Measurements from ENCODE around the gene DCTN1.

Gene DCTN1

GRCh38 chr2:74328573-74328972 is 51.5 kb downstream of the DCTN1 start:
- Histone ChIP-seq H3K27me3 (ENCODE audit: control insufficient read depth, insufficient read depth, low read length, poor library complexity, severe bottlenecking) (no peaks in the 10 kb centered on the region), H3K36me3 (ENCODE audit: control insufficient read depth, insufficient read depth, low read length) (no peaks in the 10 kb centered on the region)
- WGBS, 2 experiments, result 91 to 94% methylated on average over 2 of the region's 2 CpGs

DNA sequence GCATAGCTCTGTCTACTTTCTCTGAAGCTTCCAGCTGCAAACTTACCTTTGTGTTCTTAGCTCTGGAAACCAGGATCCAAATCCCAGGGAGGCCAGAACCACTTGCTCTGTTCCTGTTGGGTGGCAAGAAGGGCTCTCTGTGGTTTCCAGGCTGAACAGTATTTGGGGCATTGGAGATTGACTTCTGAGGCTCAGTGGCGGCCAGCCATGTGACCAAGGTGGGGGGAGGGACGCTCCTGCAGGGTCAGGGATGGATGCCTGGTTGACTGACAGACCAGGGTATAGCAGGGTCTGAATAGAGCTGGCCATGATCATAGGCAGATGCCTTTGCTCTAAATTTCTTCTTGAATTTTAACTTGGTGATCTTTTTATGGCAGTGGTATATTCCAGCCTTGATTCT is 52.0 kb downstream of the DCTN1 start:
- Histone ChIP-seq H3K27me3 (ENCODE audit: control insufficient read depth, insufficient read depth, low read length, poor library complexity, severe bottlenecking) (no peaks in the 10 kb centered on the region), H3K9me3 (ENCODE audit: control insufficient read depth, low read length) (no peaks in the 10 kb centered on the region), H3K27ac (ENCODE audit: insufficient read depth, low read depth, low read length, poor library complexity, severe bottlenecking) (no peak overlapping the region), H3K4me1 (ENCODE audit: control insufficient read depth, insufficient read depth, low read length) (peaks cover 13% of the 10 kb centered on the region), H3K4me3 (ENCODE audit: insufficient read depth, low read depth, low read length) (no peak overlapping the region), H3K36me3 (ENCODE audit: control insufficient read depth, insufficient read depth, low read length) (no peaks in the 10 kb centered on the region)
- WGBS, 2 experiments, result 27 to 31% methylated on average over 2 of the region's 2 CpGs

More at GRCh38 chr2:74328573-74328972, 51.5 kb downstream of the DCTN1 start:
- Histone ChIP-seq H3K4me3 (ENCODE audit: insufficient read depth, low read depth, low read length) (no peak overlapping the region), H3K9me3 (ENCODE audit: control insufficient read depth, low read length) (no peaks in the 10 kb centered on the region), H3K27ac (ENCODE audit: insufficient read depth, low read depth, low read length, poor library complexity, severe bottlenecking) (no peak overlapping the region), H3K4me1 (ENCODE audit: control insufficient read depth, insufficient read depth, low read length) (peaks cover 13% of the 10 kb centered on the region)

- no peak overlapping the region for H3K4me3 ChIP-seq (ENCODE audit: insufficient read depth, low read depth, low read length)
- H3K9me3 ChIP-seq (ENCODE audit: control insufficient read depth, low read length), result no peaks in the 10 kb centered on the region
- H3K27me3 ChIP-seq (ENCODE audit: control insufficient read depth, insufficient read depth, low read length, poor library complexity, severe bottlenecking), result no peaks in the 10 kb centered on the region
- 89% methylated on average over 1 of the region's 1 CpG; no CpG with 5 or more reads in 1 of the 2 experiments for WGBS, 2 experiments
- H3K36me3 ChIP-seq (ENCODE audit: control insufficient read depth, insufficient read depth, low read length), result no peaks in the 10 kb centered on the region
- H3K27ac ChIP-seq (ENCODE audit: insufficient read depth, low read depth, low read length, poor library complexity, severe bottlenecking), result no peak overlapping the region
- H3K4me1 ChIP-seq (ENCODE audit: control insufficient read depth, insufficient read depth, low read length), result peaks cover 13% of the 10 kb centered on the region
These were observed 52.5 kb downstream of the DCTN1 start for GRCh38 chr2:74327627-74328026.

GRCh38 chr2:74327199-74327598 is 52.9 kb downstream of the DCTN1 start:
- no peaks in the 10 kb centered on the region for H3K27me3 ChIP-seq (ENCODE audit: control insufficient read depth, insufficient read depth, low read length, poor library complexity, severe bottlenecking)
- peaks cover 13% of the 10 kb centered on the region for H3K4me1 ChIP-seq (ENCODE audit: control insufficient read depth, insufficient read depth, low read length)
- WGBS, 2 experiments, result 47 to 49% methylated on average over 5 of the region's 5 CpGs
- H3K36me3 ChIP-seq (ENCODE audit: control insufficient read depth, insufficient read depth, low read length), result no peaks in the 10 kb centered on the region
- no peak overlapping the region for H3K4me3 ChIP-seq (ENCODE audit: insufficient read depth, low read depth, low read length)
- no peak overlapping the region for H3K27ac ChIP-seq (ENCODE audit: insufficient read depth, low read depth, low read length, poor library complexity, severe bottlenecking)
- H3K9me3 ChIP-seq (ENCODE audit: control insufficient read depth, low read length), result no peaks in the 10 kb centered on the region

DNA sequence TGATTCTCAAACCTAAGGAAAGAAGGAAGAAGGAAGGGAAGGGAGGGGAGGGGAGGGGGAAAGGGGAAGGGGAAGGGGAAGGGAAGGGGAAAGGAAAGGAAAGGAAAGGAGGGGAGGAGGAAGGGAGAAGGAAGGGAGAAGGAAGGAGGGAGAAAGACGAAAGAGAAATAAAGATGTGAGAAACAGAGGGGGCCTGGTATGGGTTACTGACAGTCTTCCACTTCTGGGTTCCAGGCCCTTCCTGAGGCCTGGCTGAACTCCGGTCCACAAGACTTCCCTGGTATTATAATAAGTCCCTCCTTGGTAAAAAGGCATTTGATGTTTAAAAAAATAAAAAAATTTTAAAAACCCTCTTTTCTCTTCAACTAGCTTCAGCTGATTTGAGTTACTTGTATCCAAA is 54.3 kb downstream of the DCTN1 start:
- Histone ChIP-seq H3K4me1 (ENCODE audit: control insufficient read depth, insufficient read depth, low read length) (peaks cover 13% of the 10 kb centered on the region), H3K27ac (ENCODE audit: insufficient read depth, low read depth, low read length, poor library complexity, severe bottlenecking) (no peak overlapping the region), H3K4me3 (ENCODE audit: insufficient read depth, low read depth, low read length) (no peak overlapping the region), H3K27me3 (ENCODE audit: control insufficient read depth, insufficient read depth, low read length, poor library complexity, severe bottlenecking) (no peaks in the 10 kb centered on the region), H3K9me3 (ENCODE audit: control insufficient read depth, low read length) (no peaks in the 10 kb centered on the region), H3K36me3 (ENCODE audit: control insufficient read depth, insufficient read depth, low read length) (no peaks in the 10 kb centered on the region)
- 91 to 94% methylated on average over 1 to 2 of the region's 2 CpGs for WGBS, 2 experiments

DNA sequence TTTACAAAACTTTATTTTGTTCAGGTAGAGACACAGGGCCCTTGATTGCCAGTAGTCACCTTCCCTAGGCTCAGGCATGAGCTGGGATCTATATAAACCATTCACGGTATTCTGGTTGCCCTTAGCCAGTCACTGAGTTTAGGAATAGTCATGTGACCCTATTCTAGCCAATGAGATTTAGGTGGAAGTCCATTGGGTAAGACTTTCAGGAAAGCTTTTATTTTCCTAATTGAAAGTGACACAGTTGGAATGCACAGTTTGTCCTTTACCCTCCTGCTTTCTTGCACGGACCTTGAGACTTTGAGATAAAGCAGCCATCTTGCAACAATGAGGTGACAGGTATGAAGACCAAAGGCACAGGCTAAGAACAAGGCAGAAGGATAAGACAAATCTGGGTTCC is 58.4 kb downstream of the DCTN1 start:
- no peaks in the 10 kb centered on the region for H3K9me3 ChIP-seq (ENCODE audit: control insufficient read depth, low read length)
- no peaks in the 10 kb centered on the region for H3K27me3 ChIP-seq (ENCODE audit: control insufficient read depth, insufficient read depth, low read length, poor library complexity, severe bottlenecking)
- WGBS, 2 experiments, result 92 to 94% methylated on average over 2 of the region's 2 CpGs
- no peak overlapping the region for H3K4me3 ChIP-seq (ENCODE audit: insufficient read depth, low read depth, low read length)
- no peaks in the 10 kb centered on the region for H3K4me1 ChIP-seq (ENCODE audit: control insufficient read depth, insufficient read depth, low read length)
- H3K27ac ChIP-seq (ENCODE audit: insufficient read depth, low read depth, low read length, poor library complexity, severe bottlenecking), result no peak overlapping the region
- no peaks in the 10 kb centered on the region for H3K36me3 ChIP-seq (ENCODE audit: control insufficient read depth, insufficient read depth, low read length)

GRCh38 chr2:74317701-74318100 is 62.4 kb downstream of the DCTN1 start:
- no peaks in the 10 kb centered on the region for H3K36me3 ChIP-seq (ENCODE audit: control insufficient read depth, insufficient read depth, low read length)
- H3K27me3 ChIP-seq (ENCODE audit: control insufficient read depth, insufficient read depth, low read length, poor library complexity, severe bottlenecking), result no peaks in the 10 kb centered on the region
- no peaks in the 10 kb centered on the region for H3K4me1 ChIP-seq (ENCODE audit: control insufficient read depth, insufficient read depth, low read length)
- no peak overlapping the region for H3K4me3 ChIP-seq (ENCODE audit: insufficient read depth, low read depth, low read length)
- H3K27ac ChIP-seq (ENCODE audit: insufficient read depth, low read depth, low read length, poor library complexity, severe bottlenecking), result no peak overlapping the region
- no peaks in the 10 kb centered on the region for H3K9me3 ChIP-seq (ENCODE audit: control insufficient read depth, low read length)

DNA sequence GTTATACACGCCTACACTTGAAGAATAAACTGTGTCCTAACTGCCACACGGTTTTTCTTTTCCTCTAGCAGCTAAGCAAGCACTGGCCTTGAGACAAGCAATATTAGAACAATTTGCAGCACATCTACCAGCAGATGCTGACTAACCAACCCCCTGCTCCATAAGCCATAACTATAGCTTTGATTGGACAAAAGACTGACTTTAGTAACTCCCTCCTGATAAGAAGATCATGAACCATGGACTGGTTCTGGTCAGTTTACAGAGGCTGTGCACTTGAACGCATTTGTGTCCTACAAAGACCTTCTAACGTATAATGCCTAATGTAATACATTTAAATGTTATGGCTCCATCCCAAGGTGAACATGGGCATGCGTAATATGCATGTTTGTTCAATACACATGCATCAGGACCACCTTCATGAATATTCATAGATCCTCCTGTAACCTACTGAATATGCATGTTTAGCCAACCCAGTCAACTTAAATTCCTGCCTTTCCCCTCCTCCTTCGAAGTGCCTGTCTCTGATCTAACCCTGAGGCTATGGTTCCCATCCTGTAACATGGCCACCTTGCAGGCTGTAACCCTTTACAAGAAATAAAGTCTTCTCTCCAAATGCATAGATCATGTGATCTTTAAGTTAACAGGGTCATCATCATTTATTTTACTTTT is 63.4 kb downstream of the DCTN1 start:
- H3K27ac ChIP-seq (ENCODE audit: insufficient read depth, low read depth, low read length, poor library complexity, severe bottlenecking), result no peak overlapping the region
- no peaks in the 10 kb centered on the region for H3K36me3 ChIP-seq (ENCODE audit: control insufficient read depth, insufficient read depth, low read length)
- 73 to 80% methylated on average over 6 of the region's 6 CpGs for WGBS, 2 experiments
- H3K4me3 ChIP-seq (ENCODE audit: insufficient read depth, low read depth, low read length), result no peak overlapping the region
- no peaks in the 10 kb centered on the region for H3K9me3 ChIP-seq (ENCODE audit: control insufficient read depth, low read length)
- no peaks in the 10 kb centered on the region for H3K27me3 ChIP-seq (ENCODE audit: control insufficient read depth, insufficient read depth, low read length, poor library complexity, severe bottlenecking)
- H3K4me1 ChIP-seq (ENCODE audit: control insufficient read depth, insufficient read depth, low read length), result no peaks in the 10 kb centered on the region

DNA sequence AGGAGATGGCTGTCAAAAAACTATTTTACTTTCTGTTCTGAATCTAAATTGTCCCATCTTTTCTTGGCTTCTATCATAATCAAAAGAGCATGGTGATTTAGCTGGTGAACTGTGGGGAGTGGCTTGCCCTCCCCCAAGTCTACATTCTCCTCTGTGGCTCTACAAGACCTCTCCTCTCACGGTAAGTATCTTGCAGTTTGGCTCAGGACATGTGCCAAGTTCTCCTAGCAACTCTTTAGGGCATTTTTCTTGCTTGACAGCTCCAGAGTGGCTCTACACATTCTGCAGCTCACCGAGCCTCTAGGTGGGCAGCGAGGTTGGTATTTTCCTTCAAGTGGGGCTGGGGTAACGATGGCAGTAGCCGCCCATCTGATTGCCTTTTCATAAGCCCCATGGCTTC is 66.0 kb downstream of the DCTN1 start:
- 91 to 94% methylated on average over 5 of the region's 5 CpGs for WGBS, 2 experiments
- H3K27me3 ChIP-seq (ENCODE audit: control insufficient read depth, insufficient read depth, low read length, poor library complexity, severe bottlenecking), result no peaks in the 10 kb centered on the region
- H3K27ac ChIP-seq (ENCODE audit: insufficient read depth, low read depth, low read length, poor library complexity, severe bottlenecking), result no peak overlapping the region
- no peaks in the 10 kb centered on the region for H3K9me3 ChIP-seq (ENCODE audit: control insufficient read depth, low read length)
- H3K4me1 ChIP-seq (ENCODE audit: control insufficient read depth, insufficient read depth, low read length), result no peaks in the 10 kb centered on the region
- no peaks in the 10 kb centered on the region for H3K36me3 ChIP-seq (ENCODE audit: control insufficient read depth, insufficient read depth, low read length)
- no peak overlapping the region for H3K4me3 ChIP-seq (ENCODE audit: insufficient read depth, low read depth, low read length)

GRCh38 chr2:74313497-74313896 is 66.6 kb downstream of the DCTN1 start:
- H3K27me3 ChIP-seq (ENCODE audit: control insufficient read depth, insufficient read depth, low read length, poor library complexity, severe bottlenecking), result no peaks in the 10 kb centered on the region
- no peak overlapping the region for H3K4me3 ChIP-seq (ENCODE audit: insufficient read depth, low read depth, low read length)
- no peak overlapping the region for H3K27ac ChIP-seq (ENCODE audit: insufficient read depth, low read depth, low read length, poor library complexity, severe bottlenecking)
- no peaks in the 10 kb centered on the region for H3K9me3 ChIP-seq (ENCODE audit: control insufficient read depth, low read length)
- no peaks in the 10 kb centered on the region for H3K36me3 ChIP-seq (ENCODE audit: control insufficient read depth, insufficient read depth, low read length)
- WGBS, 2 experiments, result 86 to 90% methylated on average over 2 of the region's 2 CpGs
- H3K4me1 ChIP-seq (ENCODE audit: control insufficient read depth, insufficient read depth, low read length), result no peaks in the 10 kb centered on the region

GRCh38 chr2:74312913-74313312 is 67.2 kb downstream of the DCTN1 start:
- no peak overlapping the region for H3K27ac ChIP-seq (ENCODE audit: insufficient read depth, low read depth, low read length, poor library complexity, severe bottlenecking)
- H3K36me3 ChIP-seq (ENCODE audit: control insufficient read depth, insufficient read depth, low read length), result no peaks in the 10 kb centered on the region
- no peak overlapping the region for H3K4me3 ChIP-seq (ENCODE audit: insufficient read depth, low read depth, low read length)
- no peaks in the 10 kb centered on the region for H3K27me3 ChIP-seq (ENCODE audit: control insufficient read depth, insufficient read depth, low read length, poor library complexity, severe bottlenecking)
- no peaks in the 10 kb centered on the region for H3K9me3 ChIP-seq (ENCODE audit: control insufficient read depth, low read length)
- H3K4me1 ChIP-seq (ENCODE audit: control insufficient read depth, insufficient read depth, low read length), result no peaks in the 10 kb centered on the region

All from ectodermal cell (in vitro differentiated cells).